Stimulated activated naive CD8-positive, alpha-beta T cell treated with anti-CD3 and anti-CD28 coated beads, Interleukin-15, Interleukin-2, amounts not matched to agents 100 U/mL and 50 U/mL, for 24 hours (primary cell): Measurements from ENCODE around the gene DARS2.

ENCODE experiments used
- ATAC-seq: fragments of 150-1000 bp; cut with Tn5 transposase; one replicate; pipeline ENCODE4 v1.10.0; 2021
- DNase-seq: peaks from one replicate; pipeline ENCODE4 v3.0.0; 2021

The DARS2 gene

DNA sequence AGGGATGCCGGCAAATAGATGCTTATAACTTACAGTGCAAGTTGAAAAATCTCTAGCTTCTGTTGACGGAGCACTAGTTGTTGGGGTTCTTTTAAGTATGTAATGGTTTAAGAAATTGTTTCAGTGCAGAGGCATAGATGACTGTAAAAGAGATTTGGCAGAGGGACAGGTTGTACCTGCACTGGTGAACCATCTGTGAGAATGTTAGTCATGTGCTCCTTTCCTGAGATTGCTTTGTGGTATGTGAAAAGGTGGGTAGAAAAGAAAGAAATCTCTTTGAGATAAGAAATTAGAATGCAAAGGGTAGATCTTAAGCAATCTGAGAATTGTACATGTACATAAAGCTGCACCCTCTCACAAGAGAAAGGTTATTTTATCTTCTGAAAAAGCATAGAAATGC is 63.2 kb downstream of the DARS2 start:
- ATAC-seq, result no peak
- no peak for DNase-seq

DNA sequence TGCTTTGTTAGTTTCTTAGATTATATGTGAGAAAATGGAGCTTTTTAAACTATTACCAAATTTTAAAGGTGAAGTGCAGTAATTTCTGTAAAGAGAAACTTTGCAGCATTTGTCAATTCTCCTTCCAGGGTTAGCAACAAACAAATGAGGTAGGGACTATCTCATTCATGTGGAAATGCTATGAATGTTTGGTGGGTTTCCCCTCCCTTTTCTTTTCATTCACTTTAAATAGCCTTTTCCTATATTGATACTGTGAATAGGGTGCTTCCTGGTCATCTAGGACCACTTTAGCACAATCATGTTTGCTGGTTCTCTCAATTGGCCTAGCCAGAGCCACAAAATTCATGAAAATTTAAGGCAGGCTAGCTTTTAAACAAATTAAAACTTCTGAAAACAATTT is 64.3 kb downstream of the DARS2 start:
- no peak for DNase-seq
- ATAC-seq, result no peak

DNA sequence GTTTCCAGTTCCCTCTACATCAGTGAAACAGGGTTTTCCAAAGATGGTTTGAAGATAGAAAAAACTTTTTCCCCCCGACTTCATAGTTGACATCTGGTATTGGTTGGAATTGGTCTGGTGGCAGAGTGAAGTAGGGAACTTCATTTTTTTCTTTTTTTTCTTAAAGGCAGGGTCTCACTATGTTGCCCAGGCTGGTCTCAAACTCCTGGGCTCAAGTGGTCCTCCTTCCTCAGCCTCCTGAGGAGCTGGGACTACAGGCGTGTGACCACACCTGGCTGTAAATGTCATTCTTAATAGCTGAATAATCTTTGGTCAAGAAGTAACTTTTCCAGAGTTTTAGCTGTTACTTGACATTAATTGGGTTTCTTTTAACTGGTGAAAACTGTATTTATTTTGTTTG is 65.4 kb downstream of the DARS2 start:
- no peak for ATAC-seq

DNA sequence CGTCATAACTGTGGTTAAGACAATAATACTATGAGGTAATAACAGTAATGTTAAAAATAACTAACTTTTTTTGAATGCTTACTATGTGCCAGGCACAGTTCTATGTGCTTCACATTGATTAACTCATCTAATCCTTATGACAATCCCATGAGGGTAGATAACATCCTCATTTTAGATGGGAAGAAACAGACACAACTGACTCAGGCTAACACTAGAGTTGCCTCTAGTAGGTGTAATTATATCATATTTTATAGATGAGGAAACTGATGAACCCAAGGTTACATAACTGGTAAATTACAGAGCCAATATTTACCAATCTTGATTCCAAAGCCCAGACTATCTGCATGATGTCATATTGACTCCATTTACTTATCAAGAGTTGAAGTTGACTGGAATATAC is 69.1 kb downstream of the DARS2 start:
- DNase-seq, result no peak
- no peak for ATAC-seq

More for the DNA sequence above, 65.4 kb downstream of the DARS2 start:
- no peak for DNase-seq

DNA sequence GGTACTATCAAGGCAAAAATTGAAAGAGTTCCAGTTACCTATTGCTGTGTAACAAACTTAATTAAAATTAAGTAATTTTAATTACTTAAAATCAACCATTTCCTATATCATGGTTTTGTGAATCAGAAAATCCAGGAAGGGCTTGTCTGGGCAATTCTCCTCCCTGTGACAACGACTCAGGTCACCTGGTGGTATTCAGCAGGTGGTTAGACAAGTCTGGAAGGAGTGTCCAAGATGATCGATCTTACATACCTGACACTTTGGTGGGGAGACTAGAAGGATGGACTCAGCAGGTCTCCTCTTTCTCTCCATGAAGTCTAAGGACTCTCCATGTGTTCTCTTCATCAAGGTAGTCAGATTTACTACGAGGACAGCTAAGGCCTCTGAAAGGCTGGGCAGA is 69.7 kb downstream of the DARS2 start:
- no peak for ATAC-seq
- DNase-seq, result no peak

DNA sequence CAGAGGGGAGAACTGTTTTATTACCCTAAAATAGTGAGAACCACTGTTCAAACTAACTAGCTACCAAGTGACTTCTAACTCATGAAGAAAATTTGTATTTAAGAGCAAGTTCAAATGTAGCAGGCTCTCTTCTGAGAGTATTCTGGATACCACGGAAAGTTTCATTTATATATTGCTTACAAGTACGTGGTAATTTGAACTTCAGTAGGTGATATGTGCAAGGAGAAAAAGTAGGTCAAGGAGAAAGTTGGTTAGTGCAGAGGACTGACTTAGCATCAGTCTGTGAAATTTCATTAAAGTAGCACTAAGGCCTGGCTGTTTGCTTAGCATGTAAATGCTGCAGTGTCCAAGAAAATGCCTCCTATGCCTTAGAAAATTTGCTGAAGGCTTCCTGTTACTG is 76.0 kb downstream of the DARS2 start:
- DNase-seq (no peak), ATAC-seq (no peak)

DNA sequence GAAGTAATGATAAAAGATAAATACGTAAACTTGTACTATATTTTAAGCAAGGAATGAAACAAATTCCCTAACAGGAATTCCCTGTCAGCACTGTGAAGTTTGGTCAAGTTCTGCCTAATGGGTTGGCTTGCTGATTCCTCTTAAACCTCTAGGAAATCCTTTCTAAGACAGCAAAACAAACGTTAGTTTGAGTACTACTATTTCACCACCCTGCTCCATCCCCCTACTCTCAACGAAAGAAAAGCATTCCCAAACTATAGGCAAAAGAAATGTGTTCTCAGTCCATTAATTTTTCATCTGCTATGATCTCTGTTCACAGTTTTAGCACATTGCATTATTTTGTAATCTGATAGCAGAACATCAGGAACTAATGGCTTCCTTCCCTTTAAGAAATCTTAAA is 76.5 kb downstream of the DARS2 start:
- ATAC-seq (no peak), DNase-seq (no peak)

DNA sequence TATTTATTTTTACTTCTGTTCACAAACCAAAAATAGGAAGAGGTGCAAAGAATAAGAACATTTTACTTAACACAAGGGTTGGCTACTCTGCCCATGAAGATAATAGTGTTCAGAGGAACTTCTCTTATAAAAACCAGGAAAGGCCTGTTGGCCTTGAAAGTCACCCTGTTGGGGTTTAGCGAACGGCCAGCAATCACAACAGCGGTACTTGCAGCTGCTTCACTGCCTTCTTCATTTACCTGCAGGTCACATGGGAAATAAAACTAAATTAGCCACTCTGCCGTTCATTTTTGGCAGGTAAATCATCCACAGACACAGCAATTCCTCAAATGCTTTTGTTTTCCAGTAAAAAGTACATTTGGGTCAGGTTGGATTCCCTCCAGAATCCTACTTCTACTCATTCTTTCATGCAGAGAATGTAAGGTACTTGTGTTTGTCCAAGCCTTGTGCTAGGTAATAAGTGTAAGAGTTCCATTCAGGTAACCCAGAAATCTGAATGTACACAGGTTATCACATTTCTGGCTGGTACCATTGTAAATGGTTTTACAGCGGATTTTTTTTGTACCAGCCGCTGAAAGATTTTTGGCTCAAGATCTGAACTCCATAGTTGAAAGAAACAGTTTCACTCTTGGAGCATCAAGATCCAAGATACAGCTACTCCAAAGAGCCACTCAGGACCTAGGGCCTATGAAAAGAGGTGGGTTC is 79.5 kb downstream of the DARS2 start:
- DNase-seq (no peak), ATAC-seq (no peak)
